Prostate gland (tissue), 2 donors: Measurements from ENCODE around the gene CNPPD1.

Source experiments
- POLR2A ChIP-seq: fragments of 450-650 bp; IDR thresholded peaks from one replicate; pipeline ENCODE4 v1.6.1; 2016; ENCODE audit warnings: antibody characterized with exemption, mild to moderate bottlenecking
- POLR2AphosphoS5 ChIP-seq: sonication (generic); formaldehyde crosslinking; IDR thresholded peaks from one replicate; pipeline ENCODE4 v1.6.1; 2017; ENCODE audit warnings: antibody characterized with exemption
- TF ChIP-seq, protein P1 (sequence below), 4 experiments: fragments of 200-600 bp in 2 of 4; fragments of 450-650 bp in 2 of 4; sonication (generic) in 2 of 4; IDR thresholded peaks; 1 replicate in 3 of 4; 2 replicates in 1 of 4; pipeline ENCODE4 v1.5.1; 2016 to 2019; ENCODE audit warnings: antibody characterized with exemption in 4 of 4, mild to moderate bottlenecking in 2 of 4, moderate library complexity in 2 of 4

DNA sequence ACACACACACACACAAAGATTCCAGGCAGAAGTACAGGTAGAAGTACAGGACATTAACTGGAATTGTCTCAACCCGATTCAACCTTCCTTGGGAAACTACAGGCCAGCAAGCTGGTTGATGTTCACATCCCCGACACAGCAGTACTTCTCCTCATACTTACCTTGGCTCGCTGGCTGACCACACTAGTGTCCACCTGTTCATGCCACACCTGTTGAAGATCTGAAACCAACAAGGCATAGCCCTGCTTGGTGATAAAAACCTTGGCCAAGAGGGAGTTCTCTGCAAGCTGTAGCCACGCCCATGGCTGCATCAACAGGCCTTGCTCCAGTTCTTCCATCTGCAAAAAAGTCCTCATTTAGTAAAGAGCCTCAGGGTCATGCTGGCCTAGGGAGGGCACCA is 18.7 kb downstream of the CNPPD1 start:
- TF ChIP-seq, protein P1, sequence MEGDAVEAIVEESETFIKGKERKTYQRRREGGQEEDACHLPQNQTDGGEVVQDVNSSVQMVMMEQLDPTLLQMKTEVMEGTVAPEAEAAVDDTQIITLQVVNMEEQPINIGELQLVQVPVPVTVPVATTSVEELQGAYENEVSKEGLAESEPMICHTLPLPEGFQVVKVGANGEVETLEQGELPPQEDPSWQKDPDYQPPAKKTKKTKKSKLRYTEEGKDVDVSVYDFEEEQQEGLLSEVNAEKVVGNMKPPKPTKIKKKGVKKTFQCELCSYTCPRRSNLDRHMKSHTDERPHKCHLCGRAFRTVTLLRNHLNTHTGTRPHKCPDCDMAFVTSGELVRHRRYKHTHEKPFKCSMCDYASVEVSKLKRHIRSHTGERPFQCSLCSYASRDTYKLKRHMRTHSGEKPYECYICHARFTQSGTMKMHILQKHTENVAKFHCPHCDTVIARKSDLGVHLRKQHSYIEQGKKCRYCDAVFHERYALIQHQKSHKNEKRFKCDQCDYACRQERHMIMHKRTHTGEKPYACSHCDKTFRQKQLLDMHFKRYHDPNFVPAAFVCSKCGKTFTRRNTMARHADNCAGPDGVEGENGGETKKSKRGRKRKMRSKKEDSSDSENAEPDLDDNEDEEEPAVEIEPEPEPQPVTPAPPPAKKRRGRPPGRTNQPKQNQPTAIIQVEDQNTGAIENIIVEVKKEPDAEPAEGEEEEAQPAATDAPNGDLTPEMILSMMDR (IDR thresholded peaks at IDR 0.05) = no peak
- no peak for TF ChIP-seq POLR2AphosphoS5
- no peak for TF ChIP-seq POLR2A
